OCI-LY1 (cell line): Measurements from ENCODE around the gene POLD2.

Source experiments
- EZH2 ChIP-seq: fragments of 200-600 bp; sonication (generic), shearing (Covaris generic); IDR thresholded peaks from 2 replicates; pipeline ENCODE4 v1.8.0; 2017; ENCODE audit warnings: borderline replicate concordance, mixed run types, mild to moderate bottlenecking, antibody characterized with exemption, low read length, moderate library complexity, mixed read lengths
- TF ChIP-seq, protein P1 (sequence below): fragments of 200-600 bp; sonication (generic), shearing (Covaris generic); IDR thresholded peaks from 2 replicates; pipeline ENCODE4 v1.5.1; 2017; ENCODE audit warnings: mild to moderate bottlenecking, antibody characterized with exemption, low read length, moderate library complexity, mixed read lengths

DNA sequence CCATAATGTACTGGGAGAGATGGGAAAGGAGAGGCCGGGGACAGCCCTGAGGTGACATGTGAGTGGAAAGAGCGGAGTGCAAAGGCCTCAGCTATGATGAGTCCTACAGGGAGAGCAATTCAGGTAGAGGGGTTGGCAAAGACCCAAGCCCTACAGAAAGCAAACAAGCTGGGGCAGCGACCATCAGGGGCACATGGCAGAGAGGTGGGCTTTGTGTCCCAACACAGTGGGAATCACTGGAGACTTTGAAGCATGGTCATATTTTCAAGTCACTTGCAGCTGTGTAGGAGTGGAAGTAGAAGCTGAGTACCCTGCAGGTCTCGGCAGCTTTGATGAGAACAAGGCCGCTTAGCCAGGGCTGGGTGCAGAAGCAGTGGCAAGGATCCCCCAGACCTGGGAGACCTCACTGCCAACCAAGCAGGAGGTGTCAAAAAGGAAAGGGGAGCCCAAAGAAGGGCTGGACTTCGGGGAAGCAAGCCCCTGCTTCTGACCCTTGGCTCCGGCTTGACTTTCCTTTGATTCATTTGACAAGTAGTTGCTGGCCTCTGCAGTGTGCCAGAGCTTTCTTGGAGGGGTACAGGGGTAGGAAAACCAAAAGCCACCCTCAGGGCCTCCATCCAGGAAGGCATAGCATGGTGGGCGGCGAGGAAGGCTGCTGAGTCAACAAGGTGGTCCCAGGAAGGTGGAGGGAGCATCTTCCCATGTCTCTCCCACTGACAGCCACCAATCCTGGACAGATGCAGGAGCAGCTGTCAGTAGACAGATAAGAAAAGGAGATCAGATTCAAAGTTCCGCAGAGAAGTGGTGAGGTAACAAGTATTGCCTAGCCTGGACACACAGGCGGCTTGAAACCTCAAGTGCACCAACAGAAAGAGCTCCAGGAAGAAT is 56.0 kb downstream of the POLD2 start:
- TF ChIP-seq, protein P1, sequence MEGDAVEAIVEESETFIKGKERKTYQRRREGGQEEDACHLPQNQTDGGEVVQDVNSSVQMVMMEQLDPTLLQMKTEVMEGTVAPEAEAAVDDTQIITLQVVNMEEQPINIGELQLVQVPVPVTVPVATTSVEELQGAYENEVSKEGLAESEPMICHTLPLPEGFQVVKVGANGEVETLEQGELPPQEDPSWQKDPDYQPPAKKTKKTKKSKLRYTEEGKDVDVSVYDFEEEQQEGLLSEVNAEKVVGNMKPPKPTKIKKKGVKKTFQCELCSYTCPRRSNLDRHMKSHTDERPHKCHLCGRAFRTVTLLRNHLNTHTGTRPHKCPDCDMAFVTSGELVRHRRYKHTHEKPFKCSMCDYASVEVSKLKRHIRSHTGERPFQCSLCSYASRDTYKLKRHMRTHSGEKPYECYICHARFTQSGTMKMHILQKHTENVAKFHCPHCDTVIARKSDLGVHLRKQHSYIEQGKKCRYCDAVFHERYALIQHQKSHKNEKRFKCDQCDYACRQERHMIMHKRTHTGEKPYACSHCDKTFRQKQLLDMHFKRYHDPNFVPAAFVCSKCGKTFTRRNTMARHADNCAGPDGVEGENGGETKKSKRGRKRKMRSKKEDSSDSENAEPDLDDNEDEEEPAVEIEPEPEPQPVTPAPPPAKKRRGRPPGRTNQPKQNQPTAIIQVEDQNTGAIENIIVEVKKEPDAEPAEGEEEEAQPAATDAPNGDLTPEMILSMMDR, result no peak
- TF ChIP-seq EZH2, result no peak
